Measurements from ENCODE around the gene LRTM2. TPM values are rescaled to one million over a fixed set of nuclear protein-coding genes. Genes with fewer than 3 reads are reported as not detected.

The LRTM2 gene
- polyA plus RNA-seq, 1 donor from 2014 or later: 2.4 TPM

- Histone ChIP-seq H3K9me2 (ENCODE audit: insufficient read depth, low read length) (no peaks in the 10 kb centered on the region), H3K36me3 (ENCODE audit: insufficient read depth, low read length) (no peaks in the 10 kb centered on the region), H4K20me1 (ENCODE audit: insufficient read depth) (no peaks in the 10 kb centered on the region), H3K4me3 (ENCODE audit: low read length) (no peak overlapping the region), H3K79me2 (replicated peaks; ENCODE audit: insufficient read depth, low read length) (no peaks in the 10 kb centered on the region), H3K9me3 (ENCODE audit: low read length) (no peaks in the 10 kb centered on the region), H3K27me3 (ENCODE audit: insufficient read depth, low read depth, low read length) (no peaks in the 10 kb centered on the region), H3K9ac (ENCODE audit: low read length) (no peak overlapping the region), H2AFZ (ENCODE audit: low read depth, low read length) (no peak overlapping the region), H3K27ac (ENCODE audit: low read length) (no peak overlapping the region), H3K4me2 (ENCODE audit: low read length) (no peak overlapping the region), H3F3A (ENCODE audit: insufficient read depth, low read length, poor library complexity, severe bottlenecking) (no peaks in the 10 kb centered on the region)
- TF ChIP-seq SMC3 (conservative IDR thresholded peaks at IDR 0.05; ENCODE audit: poor library complexity) (no peak), CTCF (IDR thresholded peaks at IDR 0.05; ENCODE audit: poor library complexity, severe bottlenecking) (no peak), RAD21 (conservative IDR thresholded peaks at IDR 0.05) (no peak), EP300 (conservative IDR thresholded peaks at IDR 0.05; ENCODE audit: poor library complexity, severe bottlenecking) (no peak), TAF1 (IDR thresholded peaks at IDR 0.05; ENCODE audit: low read depth) (no peak), POLR2AphosphoS5 (IDR thresholded peaks at IDR 0.05) (no peak), REST (IDR thresholded peaks at IDR 0.05; ENCODE audit: borderline replicate concordance) (no peak), EZH2 (IDR thresholded peaks at IDR 0.05; ENCODE audit: borderline replicate concordance, insufficient read depth, low read length, poor library complexity, severe bottlenecking) (no peak), MXI1 (conservative IDR thresholded peaks at IDR 0.05; ENCODE audit: poor library complexity, severe bottlenecking) (no peak)
Measured at GRCh38 chr12:1864456-1864855, 44.1 kb downstream of the LRTM2 start.

- no peak overlapping the region for H3K27ac ChIP-seq (ENCODE audit: low read length)
- H3K9me2 ChIP-seq (ENCODE audit: insufficient read depth, low read length): no peaks in the 10 kb centered on the region
- H3K4me2 ChIP-seq (ENCODE audit: low read length): no peak overlapping the region
- H4K20me1 ChIP-seq (ENCODE audit: insufficient read depth): no peaks in the 10 kb centered on the region
- no peak overlapping the region for H2AFZ ChIP-seq (ENCODE audit: low read depth, low read length)
- H3K9me3 ChIP-seq (ENCODE audit: low read length): no peaks in the 10 kb centered on the region
- no peak overlapping the region for H3K4me3 ChIP-seq (ENCODE audit: low read length)
- no peak overlapping the region for H3K9ac ChIP-seq (ENCODE audit: low read length)
- TF ChIP-seq MXI1 (conservative IDR thresholded peaks at IDR 0.05; ENCODE audit: poor library complexity, severe bottlenecking) (no peak), EP300 (conservative IDR thresholded peaks at IDR 0.05; ENCODE audit: poor library complexity, severe bottlenecking) (no peak), RAD21 (conservative IDR thresholded peaks at IDR 0.05) (no peak), SMC3 (conservative IDR thresholded peaks at IDR 0.05; ENCODE audit: poor library complexity) (no peak), REST (IDR thresholded peaks at IDR 0.05; ENCODE audit: borderline replicate concordance) (no peak), POLR2AphosphoS5 (IDR thresholded peaks at IDR 0.05) (no peak), TAF1 (IDR thresholded peaks at IDR 0.05; ENCODE audit: low read depth) (no peak), CTCF (IDR thresholded peaks at IDR 0.05; ENCODE audit: poor library complexity, severe bottlenecking) (no peak), EZH2 (IDR thresholded peaks at IDR 0.05; ENCODE audit: borderline replicate concordance, insufficient read depth, low read length, poor library complexity, severe bottlenecking) (no peak)
- no peaks in the 10 kb centered on the region for H3F3A ChIP-seq (ENCODE audit: insufficient read depth, low read length, poor library complexity, severe bottlenecking)
- no peaks in the 10 kb centered on the region for H3K79me2 ChIP-seq (replicated peaks; ENCODE audit: insufficient read depth, low read length)
- no peaks in the 10 kb centered on the region for H3K36me3 ChIP-seq (ENCODE audit: insufficient read depth, low read length)
- no peaks in the 10 kb centered on the region for H3K27me3 ChIP-seq (ENCODE audit: insufficient read depth, low read depth, low read length)
Measured at GRCh38 chr12:1864867-1865266, 44.5 kb downstream of the LRTM2 start.
